ENCODE results near the gene APBB1IP. TPM values are rescaled to one million over a fixed set of nuclear protein-coding genes. Genes with fewer than 3 reads are reported as not detected.

The APBB1IP gene
- total and polyA plus RNA-seq, 9 of the 15 experiments (the other 6 are each of a cell fraction or from before 2014, with no cell fraction given), result 0.03 to 0.11 (median 0.06) TPM; not detected in 4

DNA sequence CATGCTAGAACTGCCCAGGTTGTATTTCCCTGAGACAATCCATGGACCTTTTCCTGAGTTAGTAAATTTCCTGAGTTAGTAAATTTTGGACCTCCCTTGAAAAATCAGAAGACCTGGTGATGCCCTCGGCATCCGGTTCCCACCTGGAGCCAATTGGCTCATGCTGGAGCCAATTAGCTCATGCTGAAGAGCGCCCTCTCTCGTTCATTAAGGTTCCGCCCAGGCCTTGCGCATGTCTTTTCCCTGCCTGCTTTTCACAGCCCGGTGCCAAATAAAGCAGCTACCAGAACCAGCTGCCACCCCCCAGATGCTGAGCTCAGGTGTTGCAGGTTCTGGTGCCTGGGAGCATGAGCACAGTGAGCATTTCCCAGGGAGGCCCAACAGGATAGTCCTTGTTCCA, 96.2 kb downstream of the APBB1IP start:
- Histone ChIP-seq H4K20me1 (replicated peaks; ENCODE audit: control insufficient read depth, insufficient read depth, low read length) (no peaks in the 10 kb centered on the region), H2AFZ (ENCODE audit: low read depth, low read length) (no peak overlapping the region), H3K36me3 (ENCODE audit: control insufficient read depth, insufficient read depth, low read length) (no peaks in the 10 kb centered on the region), H3K79me2 (ENCODE audit: control insufficient read depth, insufficient read depth, low read length) (no peaks in the 10 kb centered on the region), H3K9ac (ENCODE audit: insufficient read depth in 1 of 2, low read depth in 2 of 2, low read length in 2 of 2) (no peak overlapping the region), H3K27ac (ENCODE audit: extremely low read depth, low read depth, low read length) (no peak overlapping the region), H3K27me3 (ENCODE audit: control insufficient read depth in 2 of 2, insufficient read depth in 2 of 2, low read length in 2 of 2) (peaks cover 0 to 3% of the 10 kb centered on the region in 2 experiments; a peak in 1 of 5 replicates), H3K9me1 (ENCODE audit: control insufficient read depth, insufficient read depth, low read length) (peaks cover 5% of the 10 kb centered on the region), H3K4me2 (ENCODE audit: insufficient read depth, low read length) (no peak overlapping the region), H3K9me3 (replicated peaks; ENCODE audit: control insufficient read depth, insufficient read depth, low read depth, low read length) (no peaks in the 10 kb centered on the region), H3K4me1 (replicated peaks in 1 of 2; ENCODE audit: control insufficient read depth in 2 of 2, insufficient read depth in 2 of 2, low read length in 2 of 2) (no peaks in the 10 kb centered on the region), H3K4me3 (no peak overlapping the region)
- peak; percentile 70 for FAIRE-seq
- BruUV-seq (replicated peaks), result no TSS peak
- intact Hi-C loops (cut with micrococcal nuclease) (no loop called here), in situ Hi-C loops (cut with MboI) (no loop called here)
- ChIA-PET CTCF (ENCODE audit: low intra/inter-chr PET ratio) (no interaction called here), POLR2A (no interaction called here)
- DNase-seq (ENCODE audit: extremely low read depth in 1 of 4, low spot score in 3 of 4), result peak; percentile 15 to 42 (median 16)
- no peak for TF ChIP-seq ZKSCAN8 (CRISPR knock-in tag; IDR thresholded peaks at IDR 0.05)
- no peak for TF ChIP-seq HMG20A (CRISPR knock-in tag; conservative IDR thresholded peaks at IDR 0.05)
- TF ChIP-seq, protein P1, sequence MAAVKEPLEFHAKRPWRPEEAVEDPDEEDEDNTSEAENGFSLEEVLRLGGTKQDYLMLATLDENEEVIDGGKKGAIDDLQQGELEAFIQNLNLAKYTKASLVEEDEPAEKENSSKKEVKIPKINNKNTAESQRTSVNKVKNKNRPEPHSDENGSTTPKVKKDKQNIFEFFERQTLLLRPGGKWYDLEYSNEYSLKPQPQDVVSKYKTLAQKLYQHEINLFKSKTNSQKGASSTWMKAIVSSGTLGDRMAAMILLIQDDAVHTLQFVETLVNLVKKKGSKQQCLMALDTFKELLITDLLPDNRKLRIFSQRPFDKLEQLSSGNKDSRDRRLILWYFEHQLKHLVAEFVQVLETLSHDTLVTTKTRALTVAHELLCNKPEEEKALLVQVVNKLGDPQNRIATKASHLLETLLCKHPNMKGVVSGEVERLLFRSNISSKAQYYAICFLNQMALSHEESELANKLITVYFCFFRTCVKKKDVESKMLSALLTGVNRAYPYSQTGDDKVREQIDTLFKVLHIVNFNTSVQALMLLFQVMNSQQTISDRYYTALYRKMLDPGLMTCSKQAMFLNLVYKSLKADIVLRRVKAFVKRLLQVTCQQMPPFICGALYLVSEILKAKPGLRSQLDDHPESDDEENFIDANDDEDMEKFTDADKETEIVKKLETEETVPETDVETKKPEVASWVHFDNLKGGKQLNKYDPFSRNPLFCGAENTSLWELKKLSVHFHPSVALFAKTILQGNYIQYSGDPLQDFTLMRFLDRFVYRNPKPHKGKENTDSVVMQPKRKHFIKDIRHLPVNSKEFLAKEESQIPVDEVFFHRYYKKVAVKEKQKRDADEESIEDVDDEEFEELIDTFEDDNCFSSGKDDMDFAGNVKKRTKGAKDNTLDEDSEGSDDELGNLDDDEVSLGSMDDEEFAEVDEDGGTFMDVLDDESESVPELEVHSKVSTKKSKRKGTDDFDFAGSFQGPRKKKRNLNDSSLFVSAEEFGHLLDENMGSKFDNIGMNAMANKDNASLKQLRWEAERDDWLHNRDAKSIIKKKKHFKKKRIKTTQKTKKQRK (IDR thresholded peaks at IDR 0.05; ENCODE audit: borderline replicate concordance, low read depth, low read length), result no peak
- TF ChIP-seq, protein P2, sequence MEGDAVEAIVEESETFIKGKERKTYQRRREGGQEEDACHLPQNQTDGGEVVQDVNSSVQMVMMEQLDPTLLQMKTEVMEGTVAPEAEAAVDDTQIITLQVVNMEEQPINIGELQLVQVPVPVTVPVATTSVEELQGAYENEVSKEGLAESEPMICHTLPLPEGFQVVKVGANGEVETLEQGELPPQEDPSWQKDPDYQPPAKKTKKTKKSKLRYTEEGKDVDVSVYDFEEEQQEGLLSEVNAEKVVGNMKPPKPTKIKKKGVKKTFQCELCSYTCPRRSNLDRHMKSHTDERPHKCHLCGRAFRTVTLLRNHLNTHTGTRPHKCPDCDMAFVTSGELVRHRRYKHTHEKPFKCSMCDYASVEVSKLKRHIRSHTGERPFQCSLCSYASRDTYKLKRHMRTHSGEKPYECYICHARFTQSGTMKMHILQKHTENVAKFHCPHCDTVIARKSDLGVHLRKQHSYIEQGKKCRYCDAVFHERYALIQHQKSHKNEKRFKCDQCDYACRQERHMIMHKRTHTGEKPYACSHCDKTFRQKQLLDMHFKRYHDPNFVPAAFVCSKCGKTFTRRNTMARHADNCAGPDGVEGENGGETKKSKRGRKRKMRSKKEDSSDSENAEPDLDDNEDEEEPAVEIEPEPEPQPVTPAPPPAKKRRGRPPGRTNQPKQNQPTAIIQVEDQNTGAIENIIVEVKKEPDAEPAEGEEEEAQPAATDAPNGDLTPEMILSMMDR (IDR thresholded peaks at IDR 0.05 in 2 of 3, conservative IDR thresholded peaks at IDR 0.05 in 1 of 3; ENCODE audit: insufficient read depth in 2 of 3, low read depth in 1 of 3, low read length in 3 of 3), result peak; percentile 40 to 63 (median 52); a peak in 5 of 6 replicates
- TF ChIP-seq TARDBP (IDR thresholded peaks at IDR 0.05), result no peak
- TF ChIP-seq RAD21 (CRISPR knock-in tag; conservative IDR thresholded peaks at IDR 0.05 in 1 of 2, IDR thresholded peaks at IDR 0.05 in 1 of 2), result peak in 1 of 2 experiments; percentile 31; a peak in 1 of 4 replicates
- peak; percentile 52 to 65; a peak in 3 of 4 replicates for TF ChIP-seq NRF1 (conservative IDR thresholded peaks at IDR 0.05 in 1 of 2, IDR thresholded peaks at IDR 0.05 in 1 of 2)
- TF ChIP-seq, protein P3, sequence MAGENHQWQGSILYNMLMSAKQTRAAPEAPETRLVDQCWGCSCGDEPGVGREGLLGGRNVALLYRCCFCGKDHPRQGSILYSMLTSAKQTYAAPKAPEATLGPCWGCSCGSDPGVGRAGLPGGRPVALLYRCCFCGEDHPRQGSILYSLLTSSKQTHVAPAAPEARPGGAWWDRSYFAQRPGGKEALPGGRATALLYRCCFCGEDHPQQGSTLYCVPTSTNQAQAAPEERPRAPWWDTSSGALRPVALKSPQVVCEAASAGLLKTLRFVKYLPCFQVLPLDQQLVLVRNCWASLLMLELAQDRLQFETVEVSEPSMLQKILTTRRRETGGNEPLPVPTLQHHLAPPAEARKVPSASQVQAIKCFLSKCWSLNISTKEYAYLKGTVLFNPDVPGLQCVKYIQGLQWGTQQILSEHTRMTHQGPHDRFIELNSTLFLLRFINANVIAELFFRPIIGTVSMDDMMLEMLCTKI (IDR thresholded peaks at IDR 0.05; ENCODE audit: partially characterized antibody), result no peak
- no peak for TF ChIP-seq ZNF121 (CRISPR knock-in tag; conservative IDR thresholded peaks at IDR 0.05)
- TF ChIP-seq, protein P4, sequence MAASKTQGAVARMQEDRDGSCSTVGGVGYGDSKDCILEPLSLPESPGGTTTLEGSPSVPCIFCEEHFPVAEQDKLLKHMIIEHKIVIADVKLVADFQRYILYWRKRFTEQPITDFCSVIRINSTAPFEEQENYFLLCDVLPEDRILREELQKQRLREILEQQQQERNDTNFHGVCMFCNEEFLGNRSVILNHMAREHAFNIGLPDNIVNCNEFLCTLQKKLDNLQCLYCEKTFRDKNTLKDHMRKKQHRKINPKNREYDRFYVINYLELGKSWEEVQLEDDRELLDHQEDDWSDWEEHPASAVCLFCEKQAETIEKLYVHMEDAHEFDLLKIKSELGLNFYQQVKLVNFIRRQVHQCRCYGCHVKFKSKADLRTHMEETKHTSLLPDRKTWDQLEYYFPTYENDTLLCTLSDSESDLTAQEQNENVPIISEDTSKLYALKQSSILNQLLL (CRISPR knock-in tag; IDR thresholded peaks at IDR 0.05; ENCODE audit: borderline replicate concordance), result no peak
- 5% methylated on average over 7 of the region's 7 CpGs for WGBS (ENCODE audit: insufficient coverage, low coverage, missing lambda C conversion rate)
- peak; percentile 88 for ATAC-seq

Data from K562 (cell line).